HG02623 (cell line): ENCODE measurements around the gene RHEBL1.
A peak's percentile ranks its signal among the peaks of the same experiment; 100 is the strongest.

ENCODE experiments used
- ATAC-seq: cut with Tn5 transposase; IDR thresholded peaks from one replicate; pipeline ENCODE4 v1.9.1; 2021; ENCODE audit warnings: moderate library complexity; ENCODE audit not compliant: unreplicated experiment

Gene RHEBL1

GRCh38 chr12:49069507-49070346 is at the start of gene RHEBL1:
RHEBL1 (minus strand) TSS chr12:49069979; CDS start chr12:49069785, 194 bp downstream.
- ATAC-seq: peak; percentile 99

- ATAC-seq: no peak
These were observed 41.4 kb upstream of the RHEBL1 start for GRCh38 chr12:49111206-49111605.

GRCh38 chr12:49110464-49111155 is 40.8 kb upstream of the RHEBL1 start, which contains the start of gene LMBR1L:
LMBR1L (minus strand) TSS chr12:49110847; CDS start chr12:49110555, 292 bp downstream.
- peak; percentile 99 for ATAC-seq

GRCh38 chr12:49109641-49110463 is 40.1 kb upstream of the RHEBL1 start:
- ATAC-seq: no peak

GRCh38 chr12:49108958-49109404 is 39.2 kb upstream of the RHEBL1 start:
- ATAC-seq: no peak

GRCh38 chr12:49105504-49106084 is 35.8 kb upstream of the RHEBL1 start:
- ATAC-seq: no peak

- ATAC-seq: no peak
These were observed 35.0 kb upstream of the RHEBL1 start for GRCh38 chr12:49104822-49105221.

GRCh38 chr12:49100380-49100779 is 30.6 kb upstream of the RHEBL1 start:
- ATAC-seq: no peak

GRCh38 chr12:49098703-49099102 is 28.9 kb upstream of the RHEBL1 start:
- no peak for ATAC-seq

GRCh38 chr12:49098035-49098451 is 28.3 kb upstream of the RHEBL1 start:
- ATAC-seq: no peak

GRCh38 chr12:49097381-49097780 is 27.6 kb upstream of the RHEBL1 start:
- no peak for ATAC-seq

- ATAC-seq: no peak
These were observed 25.2 kb upstream of the RHEBL1 start for GRCh38 chr12:49094975-49095365.

GRCh38 chr12:49094160-49094974 is 24.6 kb upstream of the RHEBL1 start, which contains the start of gene DHH:
DHH (minus strand) TSS chr12:49094801; CDS start chr12:49094512, 289 bp downstream.
- ATAC-seq: no peak

GRCh38 chr12:49093792-49094159 is 24.0 kb upstream of the RHEBL1 start:
- no peak for ATAC-seq

GRCh38 chr12:49092816-49093406 is 23.1 kb upstream of the RHEBL1 start:
- no peak for ATAC-seq

GRCh38 chr12:49092086-49092815 is 22.5 kb upstream of the RHEBL1 start:
- ATAC-seq: no peak

GRCh38 chr12:49091836-49092085 is 22.0 kb upstream of the RHEBL1 start:
- ATAC-seq: no peak

GRCh38 chr12:49091056-49091835 is 21.5 kb upstream of the RHEBL1 start:
- ATAC-seq: no peak
